OCI-LY1 (cell line): ENCODE measurements around the gene KLF5.

Experiments used
- H2AFZ ChIP-seq: fragments of 200-600 bp; sonication (generic), shearing (Covaris generic); 2 replicates; pipeline ENCODE4 v1.6.0; 2014; ENCODE audit warnings: antibody characterized with exemption, mild to moderate bottlenecking, low read length
- H3F3A ChIP-seq: fragments of 200-600 bp; sonication (generic), shearing (Covaris generic); 2 replicates; pipeline ENCODE4 v1.6.0; 2014; ENCODE audit warnings: mild to moderate bottlenecking, antibody characterized with exemption, low read length, moderate library complexity; ENCODE audit not compliant: insufficient read depth
- H3K27ac ChIP-seq: fragments of 200-600 bp; sonication (generic); 2 replicates; pipeline ENCODE4 v1.5.1; 2014; ENCODE audit warnings: low read length, mixed run types, mild to moderate bottlenecking, low read depth; ENCODE audit not compliant: poor library complexity, severe bottlenecking
- H3K27me3 ChIP-seq: fragments of 200-600 bp; sonication (generic); 2 replicates; pipeline ENCODE4 v1.6.0; 2014; ENCODE audit warnings: antibody characterized with exemption, mild to moderate bottlenecking, low read length, moderate library complexity; ENCODE audit not compliant: insufficient read depth
- H3K36me3 ChIP-seq: fragments of 200-600 bp; sonication (generic); 2 replicates; pipeline ENCODE4 v1.6.1; 2014; ENCODE audit warnings: mild to moderate bottlenecking, antibody characterized with exemption, low read length, moderate library complexity, mixed read lengths; ENCODE audit not compliant: insufficient read depth
- H3K4me1 ChIP-seq: fragments of 200-600 bp; sonication (generic); 2 replicates; pipeline ENCODE4 v1.5.1; 2014; ENCODE audit warnings: mild to moderate bottlenecking, low read length, moderate library complexity; ENCODE audit not compliant: insufficient read depth, severe bottlenecking
- H3K4me2 ChIP-seq: fragments of 200-600 bp; sonication (generic), shearing (Covaris generic); 2 replicates; pipeline ENCODE4 v1.6.1; 2014; ENCODE audit warnings: low read length
- H3K4me3 ChIP-seq: fragments of 200-600 bp; sonication (generic); 2 replicates; pipeline ENCODE4 v1.5.1; 2014; ENCODE audit warnings: low read length, low read depth, mild to moderate bottlenecking, mixed read lengths; ENCODE audit not compliant: poor library complexity, severe bottlenecking
- H3K79me2 ChIP-seq: fragments of 200-600 bp; shearing (Covaris generic); 2 replicates; pipeline ENCODE4 v1.6.1; 2016; ENCODE audit warnings: mixed run types, low read length, mixed read lengths; ENCODE audit not compliant: insufficient read depth
- H3K9ac ChIP-seq: fragments of 200-600 bp; sonication (generic), shearing (Covaris generic); 2 replicates; pipeline ENCODE4 v1.6.1; 2014; ENCODE audit warnings: mild to moderate bottlenecking, low read length, mixed read lengths
- H3K9me2 ChIP-seq: fragments of 200-600 bp; sonication (generic), shearing (Covaris generic); 2 replicates; pipeline ENCODE4 v1.6.1; 2014; ENCODE audit warnings: low read depth, mild to moderate bottlenecking, low read length, mixed read lengths
- H3K9me3 ChIP-seq: fragments of 200-600 bp; shearing (Covaris generic); 2 replicates; pipeline ENCODE4 v1.6.1; 2014; ENCODE audit warnings: low read length, mixed read lengths
- H4K20me1 ChIP-seq: fragments of 200-600 bp; sonication (generic), shearing (Covaris generic); 2 replicates; pipeline ENCODE4 v1.6.0; 2016; ENCODE audit warnings: mild to moderate bottlenecking, low read length; ENCODE audit not compliant: insufficient read depth
- CTCF ChIP-seq: fragments of 200-600 bp; sonication (generic), shearing (Covaris generic); IDR thresholded peaks from 2 replicates; pipeline ENCODE4 v1.5.1; 2017; ENCODE audit warnings: mild to moderate bottlenecking, antibody characterized with exemption, low read length, moderate library complexity, mixed read lengths
- EZH2 ChIP-seq: fragments of 200-600 bp; sonication (generic), shearing (Covaris generic); IDR thresholded peaks from 2 replicates; pipeline ENCODE4 v1.8.0; 2017; ENCODE audit warnings: borderline replicate concordance, mixed run types, mild to moderate bottlenecking, antibody characterized with exemption, low read length, moderate library complexity, mixed read lengths

The KLF5 gene

GRCh38 chr13:73054712-73055111 lies 4.1 kb upstream of the KLF5 start:
- Histone ChIP-seq H3K4me2 (no peak overlapping the region), H4K20me1 (no peaks in the 10 kb centered on the region), H3K4me3 (no peak overlapping the region), H3K4me1 (peaks cover 9% of the 10 kb centered on the region), H3F3A (no peaks in the 10 kb centered on the region), H3K79me2 (no peaks in the 10 kb centered on the region), H3K9me2 (no peaks in the 10 kb centered on the region), H3K27me3 (no peaks in the 10 kb centered on the region; the same call in 1 of the 2 replicates), H3K36me3 (no peaks in the 10 kb centered on the region), H3K9ac (no peak overlapping the region), H3K27ac (no peak overlapping the region), H2AFZ (no peak overlapping the region), H3K9me3 (no peaks in the 10 kb centered on the region)
- TF ChIP-seq CTCF, result no peak
- TF ChIP-seq EZH2, result no peak

GRCh38 chr13:73055813-73056564 lies 2.8 kb upstream of the KLF5 start:
- H2AFZ ChIP-seq, result no peak overlapping the region
- no peaks in the 10 kb centered on the region for H3F3A ChIP-seq
- no peaks in the 10 kb centered on the region for H3K9me2 ChIP-seq
- H4K20me1 ChIP-seq, result no peaks in the 10 kb centered on the region
- no peaks in the 10 kb centered on the region; the same call in none of the 2 replicates for H3K27me3 ChIP-seq
- peaks cover 20% of the 10 kb centered on the region for H3K4me1 ChIP-seq
- no peaks in the 10 kb centered on the region for H3K79me2 ChIP-seq
- H3K4me2 ChIP-seq, result no peak overlapping the region
- TF ChIP-seq EZH2 (no peak), CTCF (no peak)
- H3K9ac ChIP-seq, result no peak overlapping the region
- H3K36me3 ChIP-seq, result no peaks in the 10 kb centered on the region
- H3K4me3 ChIP-seq, result no peak overlapping the region
- no peak overlapping the region for H3K27ac ChIP-seq
- no peaks in the 10 kb centered on the region for H3K9me3 ChIP-seq

DNA sequence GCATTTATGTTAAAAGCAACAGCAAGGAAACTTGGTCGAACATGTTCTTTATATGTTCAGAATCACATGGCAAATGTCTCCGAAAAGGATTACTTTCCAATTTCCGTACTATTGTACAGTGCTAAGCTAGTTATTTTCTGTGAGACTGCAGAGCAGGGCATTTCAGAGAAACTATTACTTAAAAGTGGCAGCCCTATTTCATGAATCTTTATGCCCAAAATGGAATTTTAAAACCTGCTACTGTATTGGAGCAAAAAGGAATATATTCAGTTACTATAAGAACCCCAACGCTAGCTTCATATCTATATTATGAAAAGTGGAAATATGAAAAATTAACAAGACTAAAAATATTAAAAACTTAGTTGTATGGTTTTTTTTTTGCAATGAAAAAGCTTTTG lies 2.2 kb upstream of the KLF5 start:
- no peak overlapping the region for H3K4me2 ChIP-seq
- H4K20me1 ChIP-seq, result no peaks in the 10 kb centered on the region
- H3K9me2 ChIP-seq, result no peaks in the 10 kb centered on the region
- no peaks in the 10 kb centered on the region for H3K9me3 ChIP-seq
- no peak overlapping the region for H3K4me3 ChIP-seq
- no peak overlapping the region for H3K27ac ChIP-seq
- H3K36me3 ChIP-seq, result no peaks in the 10 kb centered on the region
- H2AFZ ChIP-seq, result no peak overlapping the region
- no peak overlapping the region for H3K9ac ChIP-seq
- H3F3A ChIP-seq, result no peaks in the 10 kb centered on the region
- H3K27me3 ChIP-seq, result no peaks in the 10 kb centered on the region; the same call in none of the 2 replicates
- no peak for TF ChIP-seq EZH2
- no peak for TF ChIP-seq CTCF
- H3K79me2 ChIP-seq, result no peaks in the 10 kb centered on the region
- H3K4me1 ChIP-seq, result peaks cover 20% of the 10 kb centered on the region
